HG02973 (cell line): ENCODE data around the gene PPP1R1C.
"Not testable (repeated sequence)": the region's sequence is repeated elsewhere in the genome, so short reads cannot be mapped to it uniquely, and the experiment has no call there.

Experiments used
- ATAC-seq: cut with Tn5 transposase; IDR thresholded peaks from one replicate; pipeline ENCODE4 v1.9.1; 2021; ENCODE audit warnings: moderate library complexity; ENCODE audit not compliant: unreplicated experiment

PPP1R1C gene

GRCh38 chr2:181985632-181986205 lies at the start of gene PPP1R1C:
PPP1R1C (plus strand) TSS chr2:181985853; CDS start chr2:181986111, 258 bp downstream.
- ATAC-seq: no peak

GRCh38 chr2:181937473-181937872 lies 48.2 kb upstream of the PPP1R1C start:
- no peak for ATAC-seq

- ATAC-seq: no peak
Observed at GRCh38 chr2:181943411-181944124, 42.1 kb upstream of the PPP1R1C start.

GRCh38 chr2:181944164-181944913 lies 41.3 kb upstream of the PPP1R1C start:
- no peak for ATAC-seq

GRCh38 chr2:181944914-181945291 lies 40.8 kb upstream of the PPP1R1C start:
- ATAC-seq: no peak

- ATAC-seq: no peak
Observed at GRCh38 chr2:181946444-181947127, 39.1 kb upstream of the PPP1R1C start.

- ATAC-seq: no peak
Observed at GRCh38 chr2:181947273-181947672, 38.4 kb upstream of the PPP1R1C start.

- no peak for ATAC-seq
Observed at GRCh38 chr2:181948227-181948626, 37.4 kb upstream of the PPP1R1C start.

GRCh38 chr2:181949047-181949446 lies 36.6 kb upstream of the PPP1R1C start:
- no peak for ATAC-seq

- no peak for ATAC-seq
Observed at GRCh38 chr2:181952404-181953226, 33.0 kb upstream of the PPP1R1C start.

- ATAC-seq: peak; percentile 87
Observed at GRCh38 chr2:181953881-181954537, 31.6 kb upstream of the PPP1R1C start.

GRCh38 chr2:181954538-181954883 lies 31.1 kb upstream of the PPP1R1C start:
- ATAC-seq: peak; percentile 16

- ATAC-seq: no peak
Observed at GRCh38 chr2:181955010-181955409, 30.6 kb upstream of the PPP1R1C start.

GRCh38 chr2:181955866-181956265 lies 29.8 kb upstream of the PPP1R1C start:
- not testable (repeated sequence) for ATAC-seq

- no peak for ATAC-seq
Observed at GRCh38 chr2:181957668-181958067, 28.0 kb upstream of the PPP1R1C start.

GRCh38 chr2:181958726-181959125 lies 26.9 kb upstream of the PPP1R1C start:
- no peak for ATAC-seq

- ATAC-seq: no peak
Observed at GRCh38 chr2:181959508-181959907, 26.1 kb upstream of the PPP1R1C start.

GRCh38 chr2:181961167-181961566 lies 24.5 kb upstream of the PPP1R1C start:
- not testable (repeated sequence) for ATAC-seq

GRCh38 chr2:181962142-181962541 lies 23.5 kb upstream of the PPP1R1C start:
- ATAC-seq: no peak

- no peak for ATAC-seq
Observed at GRCh38 chr2:181970160-181970794, 15.4 kb upstream of the PPP1R1C start.
